Measurements from ENCODE around the gene DPM2. TPM values are rescaled to one million over a fixed set of nuclear protein-coding genes. Genes with fewer than 3 reads are reported as not detected.

DPM2 gene
- total RNA-seq, 1 donor from 2014 or later = 14.0 TPM

DNA sequence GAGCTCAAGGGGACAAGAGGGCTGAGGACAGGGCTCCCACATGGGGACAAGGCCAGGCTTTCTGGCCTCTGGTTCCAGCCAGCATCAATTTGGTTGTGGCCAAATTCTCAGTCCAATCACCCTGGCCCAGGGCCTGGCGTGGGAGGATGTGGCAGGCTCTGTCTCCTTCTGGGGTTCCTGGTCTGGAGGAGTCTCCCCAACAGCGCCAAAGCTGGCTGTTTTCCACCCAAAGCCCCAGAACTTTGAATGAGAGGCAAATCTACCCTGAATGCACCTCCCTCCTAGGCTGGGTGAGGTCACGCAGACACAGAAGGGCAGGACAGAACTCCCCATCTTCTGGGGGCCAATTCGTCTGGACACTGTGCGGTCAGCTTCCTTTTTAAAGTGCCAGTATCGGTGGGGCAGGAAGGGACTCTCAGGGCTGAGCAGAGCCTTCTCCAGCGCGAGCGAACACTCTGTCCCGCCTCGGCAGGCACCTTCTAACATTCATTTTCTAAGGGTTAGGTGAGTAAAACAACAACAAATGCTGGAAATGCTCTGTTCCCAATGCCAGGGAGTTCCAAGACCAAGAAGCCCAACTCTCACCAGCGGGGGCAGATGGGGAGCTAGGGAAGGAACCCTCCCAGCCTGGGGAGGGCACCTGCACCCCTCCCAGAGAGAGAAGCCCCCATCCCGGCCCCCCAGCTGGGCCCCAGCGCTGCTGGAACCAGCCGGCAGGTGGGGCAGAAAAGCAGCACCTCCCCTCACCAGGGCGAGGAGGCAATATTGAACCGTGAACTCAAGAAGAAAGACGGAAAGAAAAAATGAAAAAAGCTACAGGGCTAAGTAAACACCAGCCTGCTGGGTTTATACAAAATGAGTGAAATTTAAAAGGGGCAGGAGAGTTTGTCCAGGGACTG, 3.7 kb upstream of the DPM2 start:
- intact Hi-C loops (cut with micrococcal nuclease) = loop anchor here (5.0 to 10.0 kb wide), 2 partner anchors 91 to 173 kb away; no protein-coding TSS in a partner anchor
- DNase-seq = no peak
- peaks cover 57% of the 10 kb centered on the region for H3K4me1 ChIP-seq
- peaks cover 25% of the 10 kb centered on the region for H3K36me3 ChIP-seq
- no peak overlapping the region for H3K4me3 ChIP-seq
- H3K9me3 ChIP-seq (replicated peaks) = no peaks in the 10 kb centered on the region
- TF ChIP-seq, protein P1, sequence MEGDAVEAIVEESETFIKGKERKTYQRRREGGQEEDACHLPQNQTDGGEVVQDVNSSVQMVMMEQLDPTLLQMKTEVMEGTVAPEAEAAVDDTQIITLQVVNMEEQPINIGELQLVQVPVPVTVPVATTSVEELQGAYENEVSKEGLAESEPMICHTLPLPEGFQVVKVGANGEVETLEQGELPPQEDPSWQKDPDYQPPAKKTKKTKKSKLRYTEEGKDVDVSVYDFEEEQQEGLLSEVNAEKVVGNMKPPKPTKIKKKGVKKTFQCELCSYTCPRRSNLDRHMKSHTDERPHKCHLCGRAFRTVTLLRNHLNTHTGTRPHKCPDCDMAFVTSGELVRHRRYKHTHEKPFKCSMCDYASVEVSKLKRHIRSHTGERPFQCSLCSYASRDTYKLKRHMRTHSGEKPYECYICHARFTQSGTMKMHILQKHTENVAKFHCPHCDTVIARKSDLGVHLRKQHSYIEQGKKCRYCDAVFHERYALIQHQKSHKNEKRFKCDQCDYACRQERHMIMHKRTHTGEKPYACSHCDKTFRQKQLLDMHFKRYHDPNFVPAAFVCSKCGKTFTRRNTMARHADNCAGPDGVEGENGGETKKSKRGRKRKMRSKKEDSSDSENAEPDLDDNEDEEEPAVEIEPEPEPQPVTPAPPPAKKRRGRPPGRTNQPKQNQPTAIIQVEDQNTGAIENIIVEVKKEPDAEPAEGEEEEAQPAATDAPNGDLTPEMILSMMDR (IDR thresholded peaks at IDR 0.05; ENCODE audit: borderline replicate concordance) = no peak
- H3K27me3 ChIP-seq (ENCODE audit: low read depth) = no peaks in the 10 kb centered on the region
- no peak overlapping the region for H3K27ac ChIP-seq (replicated peaks)

DNA sequence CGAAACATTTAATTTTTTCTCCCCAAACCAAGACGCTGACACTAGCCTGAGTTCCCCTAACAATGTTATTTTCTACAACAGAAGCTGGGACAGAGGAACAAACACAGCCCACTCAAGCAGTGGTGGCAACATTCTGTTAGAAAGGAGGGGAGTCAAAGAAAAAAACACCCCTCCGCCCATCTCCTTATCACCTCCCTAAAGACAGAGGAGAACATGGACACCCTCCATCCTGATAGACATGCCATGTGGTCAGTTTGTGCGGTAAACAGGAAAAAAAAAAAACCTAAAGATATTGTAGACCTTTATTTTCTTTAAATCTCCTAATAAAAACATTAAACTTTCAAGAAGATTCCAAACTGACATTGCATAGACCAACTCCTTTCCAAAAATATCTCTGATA, 2.9 kb upstream of the DPM2 start:
- Histone ChIP-seq H3K27ac (replicated peaks) (no peak overlapping the region), H3K9me3 (replicated peaks) (no peaks in the 10 kb centered on the region), H3K27me3 (ENCODE audit: low read depth) (no peaks in the 10 kb centered on the region), H3K4me1 (peaks cover 57% of the 10 kb centered on the region), H3K36me3 (peaks cover 25% of the 10 kb centered on the region), H3K4me3 (no peak overlapping the region)
- TF ChIP-seq, protein P1 (IDR thresholded peaks at IDR 0.05; ENCODE audit: borderline replicate concordance) = no peak
- DNase-seq = no peak
- intact Hi-C loops (cut with micrococcal nuclease) = loop anchor here (5.0 to 10.0 kb wide), 2 partner anchors 92 to 174 kb away; no protein-coding TSS in a partner anchor

DNA sequence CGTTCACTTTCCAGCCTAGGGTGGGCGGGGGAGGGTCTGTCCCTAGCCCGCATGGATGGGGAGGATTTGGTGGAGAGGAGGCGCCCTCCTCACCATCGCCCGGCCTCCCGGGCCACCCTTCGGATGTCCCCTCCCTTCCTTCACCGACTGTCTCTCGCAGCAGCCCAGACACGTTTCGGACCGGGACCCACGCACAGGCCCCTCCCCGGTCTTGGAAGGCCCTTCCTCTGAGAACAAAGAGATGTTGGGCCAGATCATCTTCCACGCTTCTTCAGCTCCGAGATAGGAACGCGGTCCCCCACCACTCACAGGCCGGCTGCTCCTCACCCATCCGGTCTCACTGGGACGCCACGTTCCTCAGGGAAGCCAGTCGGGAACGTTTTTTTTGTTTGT, 640 bp upstream of the DPM2 start:
- Histone ChIP-seq H3K4me3 (peak overlapping the region; percentile 78), H3K27me3 (ENCODE audit: low read depth) (no peaks in the 10 kb centered on the region), H3K4me1 (peaks cover 44% of the 10 kb centered on the region), H3K27ac (replicated peaks) (peak overlapping the region; percentile 79), H3K36me3 (peaks cover 13% of the 10 kb centered on the region), H3K9me3 (replicated peaks) (no peaks in the 10 kb centered on the region)
- TF ChIP-seq, protein P1 (IDR thresholded peaks at IDR 0.05; ENCODE audit: borderline replicate concordance) = no peak
- peak; percentile 58 for DNase-seq
- intact Hi-C loops (cut with micrococcal nuclease) = no loop called here

DNA sequence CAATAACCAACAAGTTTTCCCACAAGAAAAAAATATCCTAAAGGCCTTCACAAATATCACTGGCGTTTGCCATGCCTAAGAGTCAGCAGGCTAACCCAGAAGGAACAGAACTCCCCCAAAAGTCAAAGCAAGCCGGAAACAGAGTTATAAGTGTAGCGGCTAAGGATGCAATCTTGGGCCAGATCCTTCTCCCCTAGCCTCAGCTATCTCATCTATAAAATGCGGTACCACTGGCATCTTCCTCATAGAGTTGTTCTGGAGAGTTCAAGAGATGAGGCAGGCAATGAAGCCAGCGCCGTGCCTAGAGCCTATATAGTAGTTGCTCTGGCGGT, 632 bp downstream of the DPM2 start:
- Histone ChIP-seq H3K4me3 (peak overlapping the region; percentile 78), H3K27ac (replicated peaks) (no peak overlapping the region), H3K9me3 (replicated peaks) (no peaks in the 10 kb centered on the region), H3K4me1 (peaks cover 34% of the 10 kb centered on the region), H3K27me3 (ENCODE audit: low read depth) (no peaks in the 10 kb centered on the region), H3K36me3 (peaks cover 13% of the 10 kb centered on the region)
- intact Hi-C loops (cut with micrococcal nuclease) = no loop called here
- TF ChIP-seq, protein P1 (IDR thresholded peaks at IDR 0.05; ENCODE audit: borderline replicate concordance) = no peak
- no peak for DNase-seq

DNA sequence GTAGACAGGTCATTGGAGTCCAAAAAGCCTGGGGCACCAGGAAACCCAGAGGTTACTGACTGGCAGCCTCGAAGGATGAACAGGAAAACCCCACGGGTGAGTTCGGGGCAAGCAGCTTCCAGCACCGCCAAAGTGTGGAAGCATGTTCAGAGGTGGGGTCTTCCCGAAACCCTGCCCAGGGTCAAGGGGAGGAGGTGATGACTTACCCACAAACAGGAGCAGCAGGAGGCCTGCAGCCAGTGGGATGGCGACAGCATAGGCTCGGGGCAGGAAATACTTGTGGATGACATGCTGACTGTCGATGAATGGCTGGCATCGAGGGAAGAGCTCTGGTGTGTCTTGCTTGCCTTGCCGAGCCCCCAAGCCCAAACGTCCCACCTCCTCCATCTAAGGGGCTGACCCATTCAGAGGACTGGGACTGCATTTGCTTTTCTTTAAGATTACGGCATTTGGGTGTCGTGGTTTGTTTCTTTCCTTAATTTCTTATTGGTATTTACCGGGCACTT, 1.3 kb downstream of the DPM2 start:
- Histone ChIP-seq H3K27ac (replicated peaks) (no peak overlapping the region), H3K36me3 (peaks cover 13% of the 10 kb centered on the region), H3K27me3 (ENCODE audit: low read depth) (no peaks in the 10 kb centered on the region), H3K4me1 (peaks cover 35% of the 10 kb centered on the region), H3K9me3 (replicated peaks) (no peaks in the 10 kb centered on the region), H3K4me3 (peak overlapping the region; percentile 78)
- intact Hi-C loops (cut with micrococcal nuclease) = no loop called here
- DNase-seq = no peak
- TF ChIP-seq, protein P1 (IDR thresholded peaks at IDR 0.05; ENCODE audit: borderline replicate concordance) = no peak
